Adrenal gland (tissue), 12 donors: ENCODE measurements around the gene PDGFD. TPM values are rescaled to one million over a fixed set of nuclear protein-coding genes. Genes with fewer than 3 reads are reported as not detected.

Experiments
- DNase-seq, 7 donors: peaks; one replicate each; pipeline ENCODE4 v3.0.0-alpha.2; 2019 to 2020
- H3K27ac ChIP-seq, 5 donors: fragments of 200-600 bp; sonication (generic) in 4 of 5; 1 replicate in 3 of 5; 2 replicates in 2 of 5; pipeline versions ENCODE4 v1.5.1 to v1.8.0; 2016 to 2020; ENCODE audit warnings: mild to moderate bottlenecking in 1 of 5
- H3K27me3 ChIP-seq: fragments of 200-600 bp; 2 replicates; pipeline ENCODE4 v1.8.0; 2021
- H3K36me3 ChIP-seq, 2 donors: fragments of 200-600 bp; replicated peaks in 1 of 2; 1 replicate in 1 of 2; 2 replicates in 1 of 2; pipeline versions ENCODE4 v1.5.1 to v1.8.0; 2018 to 2022
- H3K4me1 ChIP-seq, 2 donors: fragments of 200-600 bp; replicated peaks in 1 of 2; 1 replicate in 1 of 2; 2 replicates in 1 of 2; pipeline versions ENCODE4 v1.5.1 to v1.8.0; 2018 to 2021
- H3K4me3 ChIP-seq, 4 donors: fragments of 200-600 bp; sonication (generic) in 3 of 4; one replicate each; pipeline ENCODE4 v1.5.1; 2016 to 2018
- H3K9me3 ChIP-seq, 3 donors: fragments of 200-600 bp; sonication (generic) in 1 of 3; replicated peaks in 1 of 3; 1 replicate in 2 of 3; 2 replicates in 1 of 3; pipeline versions ENCODE4 v1.5.1 to v1.8.0; 2016 to 2021
- POLR2A ChIP-seq, 2 donors: fragments of 450-650 bp; IDR thresholded peaks; one replicate each; pipeline ENCODE4 v1.6.1; 2017; ENCODE audit warnings: antibody characterized with exemption in 2 of 2, mild to moderate bottlenecking in 2 of 2, moderate library complexity in 1 of 2
- WGBS, 4 donors: extraction: QIAGEN DNeasy Blood & Tissue Kit in 2 of 4; methylation state at CpG; one replicate each; pipeline versions ENCODE4 v1.1.5 to v1.1.7; 2013 to 2017; 5-methylcytosine and 5-hydroxymethylcytosine counted together
- intact Hi-C, 2 donors: fragments of 100-400 bp; cut with DNase I; formaldehyde crosslinking; loops; one replicate each; pipeline versions ENCODE4 v1.14.1 to v1.15.0; 2022 to 2023
- polyA plus RNA-seq, 3 donors: library from polyadenylated mRNA; stranded (reverse); fragments of 200-250 nt in 2 of 3; fragments of 350-450 nt in 1 of 3; fragmentation: Illumina TruSeq in 1 of 3; extraction: RNeasy Lipid Tissue Mini Kit (QIAGEN cat#74804) in 1 of 3; gene quantifications; one replicate each; pipeline ENCODE4 v1.2.3, GENCODE V29; 2013 to 2014
- total RNA-seq, 9 donors: library from RNA; depleted of rRNA in 4 of 9; stranded (reverse); fragments of >200 nt in 4 of 9; fragments of 120-200 nt in 1 of 9; fragmentation: NEBNext Ultra II Directional in 1 of 9; extraction: Animal tissue kit (Norgen Biotek cat#: 25700) in 1 of 9; gene quantifications; one replicate each; pipeline versions ENCODE4 v1.1.0 to v1.2.4, GENCODE V29; 2013 to 2023
- TF ChIP-seq, protein P1 (sequence below), 6 experiments: fragments of 450-650 bp in 4 of 6; fragments of 200-600 bp in 2 of 6; sonication (generic) in 1 of 6; IDR thresholded peaks; 1 replicate in 5 of 6; 2 replicates in 1 of 6; pipeline versions ENCODE4 v1.5.1 to v1.8.0; 2016 to 2021; ENCODE audit warnings: antibody characterized with exemption in 6 of 6, mild to moderate bottlenecking in 2 of 6, moderate library complexity in 1 of 6
- donor health status: healthy with polysubstance abuse.
- donor health status: Bipolar disorder and iron deficiency.
- donor health status: DM: yes; HTN: yes; CAD: no.
- donor health status: DM: no; HTN: no; CAD: no.
- donor health status: DM: no; HTN: no; CAD: no.
- donor health status: DM: yes; HTN: yes; CAD: no.

PDGFD gene
- total and polyA plus RNA-seq, 12 donors: 42.7 to 297 (median 199) TPM

DNA sequence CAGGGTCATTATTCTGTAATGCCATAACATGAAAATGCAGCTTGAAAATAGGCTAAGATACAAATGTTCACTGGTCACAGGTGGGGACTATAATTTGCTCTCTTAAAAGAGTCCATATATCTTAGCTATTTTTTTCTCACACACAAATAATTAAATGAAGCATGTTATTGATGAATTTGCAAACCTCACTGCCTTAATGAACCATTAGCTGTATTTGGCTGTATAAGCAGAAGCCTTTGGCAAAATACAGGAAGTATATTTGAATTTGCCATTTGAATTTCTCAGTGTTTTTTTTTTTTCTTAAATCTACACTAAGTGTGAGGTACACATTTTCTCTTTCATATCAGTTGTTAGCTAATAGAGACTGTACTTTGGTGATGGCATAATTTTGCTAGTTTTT is 88.9 kb downstream of the PDGFD start:
- intact Hi-C loops: no loop called here
- H3K9me3 ChIP-seq: no peaks in the 10 kb centered on the region
- H3K27ac ChIP-seq: no peak overlapping the region
- no peaks in the 10 kb centered on the region for H3K27me3 ChIP-seq
- H3K4me3 ChIP-seq: no peak overlapping the region
- DNase-seq: no peak
- H3K36me3 ChIP-seq: no peaks in the 10 kb centered on the region
- no peak for TF ChIP-seq POLR2A (IDR thresholded peaks at IDR 0.05)
- TF ChIP-seq, protein P1, sequence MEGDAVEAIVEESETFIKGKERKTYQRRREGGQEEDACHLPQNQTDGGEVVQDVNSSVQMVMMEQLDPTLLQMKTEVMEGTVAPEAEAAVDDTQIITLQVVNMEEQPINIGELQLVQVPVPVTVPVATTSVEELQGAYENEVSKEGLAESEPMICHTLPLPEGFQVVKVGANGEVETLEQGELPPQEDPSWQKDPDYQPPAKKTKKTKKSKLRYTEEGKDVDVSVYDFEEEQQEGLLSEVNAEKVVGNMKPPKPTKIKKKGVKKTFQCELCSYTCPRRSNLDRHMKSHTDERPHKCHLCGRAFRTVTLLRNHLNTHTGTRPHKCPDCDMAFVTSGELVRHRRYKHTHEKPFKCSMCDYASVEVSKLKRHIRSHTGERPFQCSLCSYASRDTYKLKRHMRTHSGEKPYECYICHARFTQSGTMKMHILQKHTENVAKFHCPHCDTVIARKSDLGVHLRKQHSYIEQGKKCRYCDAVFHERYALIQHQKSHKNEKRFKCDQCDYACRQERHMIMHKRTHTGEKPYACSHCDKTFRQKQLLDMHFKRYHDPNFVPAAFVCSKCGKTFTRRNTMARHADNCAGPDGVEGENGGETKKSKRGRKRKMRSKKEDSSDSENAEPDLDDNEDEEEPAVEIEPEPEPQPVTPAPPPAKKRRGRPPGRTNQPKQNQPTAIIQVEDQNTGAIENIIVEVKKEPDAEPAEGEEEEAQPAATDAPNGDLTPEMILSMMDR (IDR thresholded peaks at IDR 0.05): no peak
- H3K4me1 ChIP-seq: peaks cover 6 to 10% of the 10 kb centered on the region in 2 donors

DNA sequence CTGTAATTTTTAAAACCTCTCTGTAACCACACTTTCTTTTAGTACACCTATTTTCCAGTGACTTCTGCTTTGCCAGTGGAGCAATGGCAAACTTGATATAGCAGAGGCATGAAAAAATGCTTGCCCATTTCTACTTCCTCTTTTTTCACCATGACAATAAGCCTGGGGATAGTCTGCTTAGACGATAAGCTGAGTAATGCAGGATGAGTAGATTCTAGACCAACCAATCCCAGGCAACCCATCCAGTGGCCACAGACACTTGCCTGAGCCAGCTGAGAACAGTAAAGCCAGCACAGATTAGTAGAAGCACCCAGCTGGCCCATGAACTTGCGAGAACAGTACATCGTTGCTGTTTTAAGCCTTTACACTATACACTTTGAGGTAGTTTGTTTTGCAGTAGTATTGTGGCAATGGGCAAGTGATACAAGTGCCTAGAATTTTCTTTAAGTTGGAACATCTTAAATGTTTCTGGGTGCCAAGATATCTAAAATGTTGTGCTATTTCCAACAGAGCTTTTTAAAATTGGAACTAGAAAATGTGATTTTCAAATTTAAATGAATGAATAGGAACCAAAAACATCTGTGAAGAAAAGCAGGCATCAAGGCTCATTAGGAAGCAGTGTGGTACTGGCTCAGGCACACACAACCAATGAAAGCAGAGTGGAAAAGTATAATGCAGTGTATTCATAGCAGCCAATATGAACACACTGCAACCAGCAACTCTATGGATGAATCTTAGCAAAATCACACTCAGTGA is 89.8 kb downstream of the PDGFD start:
- intact Hi-C loops: no loop called here
- Histone ChIP-seq H3K4me1 (peaks cover 6 to 10% of the 10 kb centered on the region in 2 donors), H3K4me3 (no peak overlapping the region), H3K27me3 (no peaks in the 10 kb centered on the region), H3K9me3 (no peaks in the 10 kb centered on the region), H3K27ac (no peak overlapping the region), H3K36me3 (no peaks in the 10 kb centered on the region)
- no peak for TF ChIP-seq POLR2A (IDR thresholded peaks at IDR 0.05)
- TF ChIP-seq, protein P1 (IDR thresholded peaks at IDR 0.05): no peak
- WGBS, 4 donors: 40 to 61% (median 57%) methylated on average over 2 to 3 of the region's 3 CpGs
- peak in 4 of 7 donors; percentile 27 to 53 (median 28) for DNase-seq

DNA sequence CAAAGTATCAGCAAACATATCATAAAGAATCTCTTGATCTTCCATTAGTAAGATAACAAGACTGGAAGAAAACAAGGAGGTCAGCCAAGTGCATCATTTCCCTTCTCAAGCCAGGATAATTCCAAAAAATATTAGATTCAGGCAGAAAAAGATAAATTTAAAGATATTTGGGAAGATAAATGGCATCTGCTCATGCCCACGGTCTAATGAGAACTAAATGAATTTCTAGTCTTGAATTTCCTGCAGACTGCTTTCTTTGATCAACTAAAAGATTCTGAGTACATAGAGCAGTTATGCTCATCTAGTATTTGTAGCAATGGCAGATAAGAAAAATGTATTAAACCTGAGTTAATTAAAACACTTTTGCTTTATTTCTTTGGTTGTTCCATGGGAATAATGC is 96.4 kb downstream of the PDGFD start:
- DNase-seq: no peak
- H3K27me3 ChIP-seq: no peaks in the 10 kb centered on the region
- intact Hi-C loops: no loop called here
- H3K27ac ChIP-seq: no peak overlapping the region
- 14 to 38% (median 22%) methylated on average over 1 of the region's 1 CpG for WGBS, 4 donors
- no peak overlapping the region for H3K4me3 ChIP-seq
- H3K9me3 ChIP-seq: no peaks in the 10 kb centered on the region
- H3K4me1 ChIP-seq: peaks cover 0 to 37% of the 10 kb centered on the region in 2 donors
- TF ChIP-seq POLR2A (IDR thresholded peaks at IDR 0.05): no peak
- TF ChIP-seq, protein P1 (IDR thresholded peaks at IDR 0.05): no peak
- no peaks in the 10 kb centered on the region for H3K36me3 ChIP-seq

DNA sequence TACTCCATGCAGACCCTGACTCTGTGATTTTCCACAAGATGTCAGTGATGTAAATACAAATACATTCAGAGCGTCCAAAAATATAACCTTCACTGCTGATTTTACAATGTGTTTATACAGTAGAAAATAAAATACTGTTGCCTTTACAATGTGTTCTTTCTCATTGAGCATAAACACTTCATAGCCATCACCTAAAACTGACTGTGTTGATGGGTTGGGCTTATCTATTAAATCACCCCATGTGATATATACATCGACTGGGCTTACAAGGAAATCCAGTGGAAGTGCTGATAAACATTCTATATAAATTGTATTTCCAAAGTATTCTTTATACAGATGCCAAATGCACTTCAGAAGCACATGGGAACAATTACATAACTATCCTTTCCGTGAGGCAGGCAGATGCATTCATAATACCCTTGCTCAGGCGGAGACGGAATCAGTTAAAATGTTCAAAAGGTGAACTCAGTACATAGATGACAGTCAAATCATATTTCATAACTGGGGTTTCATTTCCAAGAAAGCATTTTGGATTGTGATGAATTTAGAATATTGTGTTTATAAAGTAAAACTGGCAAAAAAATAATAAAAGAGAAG is 99.8 kb downstream of the PDGFD start:
- H3K27me3 ChIP-seq: no peaks in the 10 kb centered on the region
- H3K27ac ChIP-seq: no peak overlapping the region
- H3K36me3 ChIP-seq: no peaks in the 10 kb centered on the region
- no peak overlapping the region for H3K4me3 ChIP-seq
- 55 to 68% (median 59%) methylated on average over 5 of the region's 5 CpGs for WGBS, 4 donors
- intact Hi-C loops: no loop called here
- DNase-seq: no peak
- TF ChIP-seq POLR2A (IDR thresholded peaks at IDR 0.05): no peak
- TF ChIP-seq, protein P1 (IDR thresholded peaks at IDR 0.05): no peak
- no peaks in the 10 kb centered on the region for H3K9me3 ChIP-seq
- H3K4me1 ChIP-seq: peaks cover 4 to 62% of the 10 kb centered on the region in 2 donors
